ENCODE measurements around the gene PLOD3.
"Not testable (repeated sequence)": the region's sequence is repeated elsewhere in the genome, so short reads cannot be mapped to it uniquely, and the experiment has no call there.

The PLOD3 gene

DNA sequence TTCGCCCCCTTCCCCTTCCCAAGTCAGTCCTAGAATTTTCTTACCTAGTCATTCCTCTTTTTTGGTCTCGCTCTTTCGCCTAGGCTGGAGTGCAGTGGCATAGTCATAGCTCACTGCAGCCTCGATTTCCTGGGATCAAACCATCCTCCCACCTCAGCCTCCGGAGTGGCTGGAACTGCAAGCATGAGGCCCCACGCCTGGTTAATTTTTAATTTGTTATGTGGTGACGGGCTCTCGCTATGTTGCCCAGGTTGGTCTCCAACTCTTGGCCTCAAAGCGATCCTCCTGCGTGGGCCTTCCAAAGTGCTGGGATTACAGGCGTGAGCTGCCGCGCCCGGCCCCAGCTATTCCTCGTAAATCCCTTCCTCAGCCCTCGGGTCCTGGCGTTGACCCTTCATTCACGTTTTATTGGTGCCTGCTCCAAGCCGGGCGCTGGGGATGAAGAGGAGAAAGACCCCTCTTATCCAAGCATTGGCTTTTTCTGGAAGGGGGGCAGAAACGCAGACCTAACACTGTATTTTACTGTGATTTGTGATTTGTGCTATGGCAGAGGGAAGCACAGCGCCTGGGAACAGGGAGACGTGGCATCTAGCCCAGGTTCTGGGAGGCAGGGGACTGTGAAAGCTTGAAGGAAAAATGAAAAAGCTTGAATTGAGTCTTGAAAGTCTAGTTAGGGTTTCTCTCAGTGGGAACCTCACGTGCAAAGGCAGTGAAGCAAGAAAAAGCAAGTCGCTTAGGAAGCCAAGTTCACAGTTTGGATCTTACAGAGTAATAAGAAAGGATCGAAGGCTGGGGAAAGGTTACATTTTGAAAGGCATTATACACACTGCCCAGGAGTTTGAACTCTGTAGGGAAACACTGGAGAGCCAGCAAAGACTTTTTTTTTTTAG lies 1.1 kb upstream of the PLOD3 start:
- Histone ChIP-seq H3K27ac (peak overlapping the region in 20 of 21 experiments; percentile 52 to 95 (median 90)), H3K4me3 (peak overlapping the region; percentile 61 to 82 (median 72))

DNA sequence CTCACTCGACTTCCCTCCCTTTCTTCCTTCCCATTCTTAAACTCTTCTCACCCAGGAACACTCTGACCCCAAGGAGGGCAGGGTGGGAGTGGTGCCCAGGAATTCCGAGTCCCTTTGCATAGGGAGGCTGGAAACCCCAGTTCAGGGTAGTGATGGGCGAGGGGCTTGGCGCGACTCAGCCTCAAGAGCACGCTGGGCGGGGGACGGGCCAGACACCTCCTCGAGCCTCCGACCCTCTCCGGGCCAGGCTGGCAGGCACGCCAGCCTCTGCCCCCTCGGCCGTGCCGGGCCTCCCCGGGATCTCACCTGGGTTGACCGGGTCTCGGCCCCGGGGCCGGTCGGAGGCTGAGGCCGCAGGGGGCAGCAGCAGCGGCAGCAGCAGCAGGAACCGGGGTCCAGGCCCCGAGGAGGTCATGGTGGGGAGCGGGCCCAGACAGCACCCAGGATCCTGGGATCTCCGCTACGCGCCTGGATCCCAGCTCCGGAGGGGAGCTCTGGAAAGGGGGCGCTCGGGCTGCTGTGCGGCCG lies 457 bp downstream of the PLOD3 start:
- Histone ChIP-seq H3K4me3 (peak overlapping the region; percentile 61 to 82 (median 72)), H3K27ac (peak overlapping the region; percentile 50 to 95 (median 90))

DNA sequence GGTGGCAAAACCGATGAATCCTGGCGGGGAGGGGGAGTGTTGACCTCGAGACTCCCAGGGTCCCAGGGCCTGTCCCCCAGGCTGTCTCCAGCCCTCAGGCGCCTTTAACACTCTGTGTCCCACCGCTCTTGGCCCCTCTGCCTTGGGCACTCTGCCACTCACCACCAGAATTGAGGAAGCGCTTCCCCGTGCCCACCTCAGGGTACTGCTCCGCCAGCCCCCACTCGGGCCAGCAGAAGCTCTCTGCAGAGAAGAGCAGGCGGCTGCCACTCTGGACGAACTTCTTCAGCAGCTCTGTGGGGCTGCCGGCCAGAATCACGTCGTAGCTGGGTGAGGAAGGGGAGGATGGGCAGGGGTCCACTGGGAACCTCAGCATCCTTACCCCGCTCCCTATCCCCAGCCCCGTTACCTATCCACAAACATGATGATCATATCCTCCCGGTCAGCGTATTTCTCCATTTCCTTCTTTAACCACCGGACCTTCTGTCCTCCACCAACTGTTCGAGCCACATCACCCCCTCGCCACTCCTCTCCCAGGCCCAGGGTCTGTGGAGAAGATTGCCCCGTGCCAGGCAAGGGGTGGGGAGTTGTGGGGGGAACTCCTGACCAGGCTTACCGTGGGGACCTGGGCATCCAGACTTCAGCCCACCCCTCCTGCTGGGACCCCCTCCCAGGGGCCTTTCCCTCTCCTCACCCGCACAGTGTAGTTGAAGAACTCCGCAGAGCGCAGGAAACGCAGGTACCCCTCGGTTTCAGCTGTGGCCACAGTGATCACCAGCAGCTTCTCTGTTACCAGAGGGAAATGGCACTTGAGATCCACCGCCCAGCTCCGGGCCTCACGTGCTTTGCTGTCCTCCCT lies 1.2 kb downstream of the PLOD3 start:
- Histone ChIP-seq H3K4me3 (peak overlapping the region; percentile 61 to 82 (median 72)), H3K27ac (peak overlapping the region in 19 of 21 experiments; percentile 81 to 95 (median 91))

DNA sequence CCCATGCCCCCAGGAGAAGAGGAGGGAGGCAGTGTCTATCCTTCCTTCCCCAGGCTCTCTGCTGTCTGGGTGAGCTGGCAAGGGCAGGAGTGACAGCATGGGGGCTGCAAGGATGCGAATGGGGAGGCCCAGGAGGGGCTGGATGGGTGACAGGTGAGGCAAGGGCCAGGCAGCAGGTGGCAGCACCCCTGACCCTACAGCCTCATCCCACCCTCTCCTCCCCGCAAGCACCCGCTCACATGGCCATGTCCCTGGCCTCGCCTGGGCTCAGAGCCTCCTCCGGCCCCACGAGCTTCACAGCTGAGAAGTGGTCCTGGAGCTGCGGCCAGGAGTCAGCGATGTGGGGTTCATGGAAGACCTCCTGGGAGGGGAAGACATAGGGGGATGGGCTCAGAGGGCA lies 5.4 kb downstream of the PLOD3 start:
- H3K4me3 ChIP-seq, result no peak overlapping the region

DNA sequence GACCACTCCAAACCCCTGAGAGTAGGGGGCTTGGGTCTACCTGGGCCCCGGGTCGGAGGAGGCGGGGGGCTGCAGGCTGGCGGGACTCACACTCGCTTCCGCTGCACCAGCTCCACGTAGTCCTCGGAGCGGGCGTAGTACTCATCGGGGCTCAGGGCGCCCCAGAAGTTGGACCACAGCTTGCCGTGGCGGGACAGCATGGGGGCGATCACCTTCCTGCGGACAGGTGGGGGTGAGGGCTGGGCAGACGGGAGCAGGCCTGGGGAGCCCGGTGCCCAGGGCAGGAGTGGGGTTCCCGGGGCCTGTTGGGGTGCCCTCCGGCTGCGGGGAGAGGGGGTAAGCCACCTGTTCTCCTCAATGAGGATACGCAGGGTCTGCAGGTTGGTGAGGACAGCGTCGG lies 5.9 kb downstream of the PLOD3 start:
- H3K27ac ChIP-seq, result no peak overlapping the region
- H3K4me3 ChIP-seq, result no peak overlapping the region

More for the DNA sequence above, 5.4 kb downstream of the PLOD3 start:
- H3K27ac ChIP-seq, result no peak overlapping the region

DNA sequence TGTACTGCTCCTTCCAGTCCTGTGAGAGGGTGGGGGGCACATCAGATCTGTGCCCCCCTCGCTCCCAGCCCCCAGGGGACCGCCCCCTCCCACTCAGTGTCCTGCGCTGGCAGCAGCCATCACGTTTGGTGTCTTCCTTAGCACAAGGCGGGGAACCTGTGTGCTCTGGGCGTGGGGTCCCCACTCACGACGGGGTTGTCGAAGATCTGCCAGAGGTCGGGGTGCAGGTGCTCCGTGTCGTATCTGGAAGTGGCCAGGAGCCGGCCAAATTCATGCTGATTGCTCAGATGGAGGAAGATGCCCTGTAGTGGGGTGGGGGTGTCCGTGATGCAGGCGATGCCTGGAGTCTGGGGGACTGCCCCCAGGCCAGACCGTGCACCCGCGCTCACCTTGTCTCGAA lies 7.2 kb downstream of the PLOD3 start:
- Histone ChIP-seq H3K4me3 (no peak overlapping the region), H3K27ac (no peak overlapping the region)

DNA sequence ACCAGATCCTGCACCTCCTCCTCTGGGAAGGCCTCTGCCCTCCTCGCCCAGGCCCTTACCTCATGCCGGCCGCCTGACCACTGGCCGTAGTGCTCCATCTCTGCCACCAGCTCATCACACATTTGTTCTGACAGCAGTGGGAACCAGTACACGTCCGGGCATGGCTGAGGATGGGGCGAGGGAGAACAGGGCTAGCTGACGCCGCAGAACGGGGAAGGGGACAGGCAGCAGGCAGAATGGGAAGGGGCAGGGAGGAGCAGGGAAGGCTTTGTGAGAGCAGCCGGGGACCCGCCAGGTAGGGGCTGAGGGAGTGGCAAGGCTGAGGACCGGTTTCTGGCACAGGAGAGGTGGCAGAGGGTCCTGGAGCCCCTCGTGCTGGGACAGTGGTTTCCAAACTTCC lies 8.6 kb downstream of the PLOD3 start:
- Histone ChIP-seq H3K27ac (no peak overlapping the region), H3K4me3 (no peak overlapping the region)

DNA sequence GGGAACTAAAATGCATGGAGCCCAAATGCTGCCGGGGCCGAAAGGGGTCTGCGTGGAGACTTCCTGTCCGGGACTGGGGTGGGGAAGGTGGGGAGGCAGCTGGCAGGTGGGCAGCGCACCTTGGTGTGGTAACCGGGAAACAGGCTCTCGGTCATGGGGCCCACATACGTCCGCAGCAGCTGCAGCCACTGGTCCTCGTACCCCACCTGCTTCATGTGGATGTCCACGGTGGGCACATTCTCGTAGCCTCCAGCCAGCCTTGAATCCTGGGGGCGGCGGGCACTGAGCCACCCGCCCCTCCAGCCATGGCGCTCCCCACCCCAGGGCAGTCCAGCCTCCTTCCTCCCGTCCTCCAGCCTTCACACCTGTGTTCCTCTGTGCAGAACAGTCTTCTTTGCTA lies 9.9 kb downstream of the PLOD3 start:
- no peak overlapping the region for H3K4me3 ChIP-seq
- H3K27ac ChIP-seq, result no peak overlapping the region

DNA sequence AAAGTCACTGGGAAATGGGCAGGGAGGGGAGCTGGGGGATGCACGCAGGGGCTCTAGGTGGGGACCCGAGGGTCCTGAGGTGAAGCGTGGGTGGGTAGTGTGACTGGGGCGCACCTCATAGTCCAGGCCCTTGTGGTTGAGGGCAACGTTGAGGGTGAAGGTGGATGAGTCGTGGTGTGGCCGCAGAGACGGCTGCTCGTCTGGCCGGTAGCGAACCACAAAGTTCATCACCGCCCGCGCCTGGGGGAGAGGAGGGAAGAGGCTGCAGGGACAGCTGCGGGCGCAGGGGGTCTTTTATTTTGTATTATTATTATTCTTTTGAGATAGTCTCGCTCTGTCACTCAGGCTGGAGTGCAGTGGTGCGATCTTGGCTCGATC lies 10.7 kb downstream of the PLOD3 start:
- H3K27ac ChIP-seq, result no peak overlapping the region
- H3K4me3 ChIP-seq, result no peak overlapping the region

DNA sequence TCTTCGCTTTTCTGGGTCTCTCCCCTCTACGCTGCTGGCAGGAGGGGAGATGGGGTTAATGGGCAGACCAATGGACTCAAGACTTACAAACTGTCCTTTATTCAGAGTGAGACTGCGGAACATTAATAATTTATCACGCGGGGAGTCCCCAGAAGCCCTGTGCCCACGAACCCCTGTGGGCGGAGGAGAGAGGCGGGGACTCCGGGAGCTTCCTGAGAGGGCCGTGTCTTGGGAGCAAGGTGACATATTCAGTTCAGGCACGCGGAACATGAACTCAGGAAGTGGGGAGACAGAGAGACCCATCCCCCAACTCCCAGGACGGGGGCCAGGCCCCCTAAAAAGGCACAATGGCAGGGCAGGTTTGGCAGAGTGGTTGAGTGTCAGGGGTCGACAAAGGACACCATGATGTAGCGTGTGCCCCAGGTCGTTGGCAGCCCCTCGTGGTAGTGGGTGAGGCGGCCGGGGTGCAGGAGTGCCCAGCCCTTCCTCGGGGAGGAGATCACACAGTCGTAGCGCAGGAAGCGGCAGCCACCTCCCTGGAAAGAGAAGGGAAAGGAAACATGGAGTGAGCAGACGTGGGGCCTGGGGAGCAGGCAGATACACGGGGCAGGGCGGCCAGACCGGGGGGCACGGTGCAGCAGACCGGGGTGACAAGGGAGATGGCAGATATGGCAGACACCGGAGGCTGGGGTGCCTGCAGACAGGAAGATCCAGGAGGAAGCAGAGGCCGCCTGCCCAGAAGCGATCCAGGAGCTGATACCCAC lies 11.3 kb downstream of the PLOD3 start:
- Histone ChIP-seq H3K27ac (no peak overlapping the region), H3K4me3 (no peak overlapping the region)

DNA sequence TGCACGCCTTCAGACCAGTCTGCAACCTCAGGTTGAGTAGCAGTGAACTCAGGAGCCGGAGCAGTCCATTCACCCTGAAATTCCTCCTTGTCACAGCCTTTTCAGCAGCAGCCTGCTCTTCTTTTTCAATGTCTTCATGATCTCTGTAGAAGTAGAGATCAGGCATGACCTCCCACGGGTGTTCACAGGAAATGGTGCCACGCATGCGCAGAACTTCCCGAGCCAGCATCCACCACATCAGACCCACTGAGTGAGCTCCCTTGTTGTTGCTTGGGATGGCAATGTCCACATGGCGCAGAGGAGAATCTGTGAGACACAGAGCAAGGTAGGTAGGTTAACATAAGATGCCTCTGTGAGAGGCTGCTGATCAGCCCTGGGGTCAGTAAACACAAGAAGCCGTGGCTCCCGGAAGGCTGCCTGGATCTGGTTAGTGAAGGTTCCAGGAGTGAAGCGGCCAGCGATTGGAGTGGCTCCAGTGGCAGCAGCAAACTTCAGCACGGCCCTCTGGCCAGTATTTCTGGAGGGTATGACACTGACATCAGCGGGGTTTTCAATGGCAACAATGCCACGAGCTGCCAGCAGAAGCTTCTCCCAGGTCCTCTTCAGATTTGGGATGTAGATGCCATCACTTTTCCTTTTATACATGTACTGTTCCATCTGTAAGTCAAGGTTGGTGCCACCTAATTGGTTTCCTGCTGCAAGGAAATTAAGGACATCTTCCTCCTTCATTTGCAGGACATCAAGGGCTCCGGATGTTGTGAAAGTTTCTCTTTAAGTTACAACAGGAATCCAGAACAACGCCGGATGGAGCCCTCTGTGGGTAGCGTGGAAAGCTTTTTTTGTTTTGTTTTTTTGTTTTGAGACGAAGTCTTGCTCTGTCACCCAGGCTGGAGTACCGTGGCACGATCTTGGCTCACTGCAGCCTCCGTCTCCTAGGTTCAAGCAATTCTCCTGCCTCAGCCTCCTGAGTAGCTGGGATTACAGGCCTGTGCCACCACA lies 13.3 kb downstream of the PLOD3 start:
- not testable (repeated sequence) for H3K4me3 ChIP-seq
- peak overlapping the region in 1 of 21 experiments; percentile 11 for H3K27ac ChIP-seq

DNA sequence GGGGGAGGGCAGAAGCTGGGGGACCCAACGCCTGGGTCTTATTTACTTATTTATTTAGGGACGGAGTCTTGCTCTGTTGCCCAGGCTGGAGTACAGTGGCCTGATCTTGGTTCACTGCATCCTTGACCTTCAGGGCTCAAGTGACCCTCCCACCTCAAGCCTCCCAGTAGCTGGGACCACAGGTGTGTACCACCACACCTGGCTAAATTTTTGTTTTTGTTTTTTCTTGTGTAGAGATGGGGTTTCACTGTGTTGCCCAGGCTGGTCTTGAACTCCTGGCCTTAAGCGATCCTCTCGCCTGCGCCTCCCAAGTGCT lies 14.8 kb downstream of the PLOD3 start:
- no peak overlapping the region for H3K27ac ChIP-seq
- H3K4me3 ChIP-seq, result no peak overlapping the region

DNA sequence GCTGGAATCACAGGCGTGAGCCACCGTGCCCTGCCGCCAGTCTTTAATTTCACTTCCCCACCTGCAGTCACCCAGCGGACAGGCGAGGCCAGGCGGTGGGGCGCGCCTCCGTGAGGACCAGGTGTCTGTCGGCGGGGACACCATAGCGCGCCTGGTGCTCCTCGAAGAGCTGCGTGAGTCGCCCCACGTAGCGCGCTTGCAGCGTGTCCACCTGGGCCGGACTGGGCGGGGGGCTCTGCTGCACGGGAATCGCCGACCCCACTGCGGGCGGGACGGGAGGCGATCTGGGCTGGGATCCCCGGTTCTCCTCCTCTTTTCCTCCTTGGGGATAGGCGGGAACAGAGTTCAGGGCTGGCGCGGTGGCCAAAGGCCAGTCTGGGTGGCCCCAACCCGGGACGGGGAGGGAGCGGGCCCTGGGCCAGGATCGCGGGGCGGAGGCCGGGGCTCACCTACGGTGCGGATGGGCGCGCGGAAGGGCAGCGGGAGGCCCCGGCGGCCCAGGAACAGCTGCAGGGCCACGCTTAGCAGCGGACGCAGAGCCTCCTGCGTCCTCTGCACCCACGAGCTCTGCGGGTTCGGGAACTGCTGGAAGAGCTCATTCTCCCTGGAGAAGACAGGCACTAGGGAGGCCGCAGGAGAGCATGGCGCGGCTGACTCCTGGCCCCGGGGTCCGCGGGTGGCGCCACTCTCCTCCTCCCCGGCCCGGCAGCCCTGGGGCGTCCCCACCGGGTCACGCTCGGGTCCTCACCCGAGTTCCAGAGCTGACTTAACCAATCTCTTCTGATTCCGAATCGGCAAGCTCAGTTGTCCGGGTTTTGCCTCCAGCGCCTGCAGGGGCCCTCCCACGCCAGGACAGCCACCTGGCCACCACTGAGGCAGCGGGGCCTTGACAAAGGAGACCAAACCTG lies 15.4 kb downstream of the PLOD3 start:
- Histone ChIP-seq H3K27ac (no peak overlapping the region), H3K4me3 (peak overlapping the region in 1 of 7 experiments; percentile 9)

DNA sequence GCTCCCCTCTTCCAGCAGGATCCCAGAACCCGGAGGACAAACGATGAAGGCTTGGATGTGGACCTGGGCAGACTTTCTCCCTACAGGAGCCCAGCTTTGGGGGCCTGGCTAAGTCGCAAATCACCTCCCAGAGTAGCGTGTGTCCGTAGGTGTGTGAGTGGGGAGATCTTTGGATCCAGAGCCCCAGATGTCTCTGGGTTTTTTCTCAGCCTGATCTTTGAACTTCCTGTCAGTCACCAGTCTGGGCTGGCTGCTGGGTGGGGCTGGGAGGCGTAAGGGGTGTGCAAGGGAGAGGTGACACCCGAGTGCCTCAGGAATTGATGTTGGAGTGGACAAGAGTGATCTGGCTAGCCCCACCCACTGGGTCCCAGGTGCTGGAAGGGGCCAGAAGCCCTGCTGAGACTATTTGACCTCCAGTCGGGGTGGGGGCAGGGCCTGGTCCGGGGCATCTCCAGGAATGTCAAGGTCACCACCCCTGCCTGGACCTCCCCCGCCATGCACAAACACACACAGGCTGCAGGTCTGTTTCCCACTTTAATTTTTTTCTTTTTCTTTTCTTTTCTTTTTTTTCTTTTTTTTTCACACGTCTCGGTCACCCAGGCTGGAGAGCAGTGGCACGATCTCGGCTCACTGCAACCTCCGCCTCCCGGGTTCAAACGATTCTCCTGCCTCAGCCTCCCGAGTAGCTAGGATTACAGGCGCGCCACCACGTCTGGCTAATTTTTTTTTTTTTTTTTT lies 16.4 kb downstream of the PLOD3 start, which contains the start of gene MOGAT3:
Gene MOGAT3, minus strand, starts transcription at position 175 of the 738 bp plus-strand sequence. CDS start 182 bp downstream, outside the sequence.
- Histone ChIP-seq H3K27ac (no peak within 1 kb of the TSS), H3K4me3 (peak within 1 kb of the TSS in 1 of 7 experiments; percentile 9)

DNA sequence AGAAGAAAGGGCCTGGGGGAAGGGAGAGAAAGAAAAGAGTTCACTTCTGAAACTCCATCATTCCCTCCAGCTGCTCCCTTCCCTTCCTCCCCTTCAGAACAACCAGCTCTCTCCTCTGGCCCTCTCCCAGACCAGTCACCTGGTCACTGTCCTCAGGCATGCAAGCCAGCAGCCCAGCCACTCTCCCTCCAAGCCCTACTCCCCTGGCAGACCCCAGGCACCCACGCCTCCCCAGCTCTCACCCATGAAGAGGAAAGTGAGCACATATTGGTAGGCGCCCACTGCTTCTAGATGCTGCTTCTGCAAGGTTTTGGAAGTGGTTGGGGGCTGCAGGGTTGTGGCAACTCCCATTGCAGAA lies 16.9 kb downstream of the PLOD3 start:
- Histone ChIP-seq H3K27ac (no peak overlapping the region), H3K4me3 (no peak overlapping the region)

DNA sequence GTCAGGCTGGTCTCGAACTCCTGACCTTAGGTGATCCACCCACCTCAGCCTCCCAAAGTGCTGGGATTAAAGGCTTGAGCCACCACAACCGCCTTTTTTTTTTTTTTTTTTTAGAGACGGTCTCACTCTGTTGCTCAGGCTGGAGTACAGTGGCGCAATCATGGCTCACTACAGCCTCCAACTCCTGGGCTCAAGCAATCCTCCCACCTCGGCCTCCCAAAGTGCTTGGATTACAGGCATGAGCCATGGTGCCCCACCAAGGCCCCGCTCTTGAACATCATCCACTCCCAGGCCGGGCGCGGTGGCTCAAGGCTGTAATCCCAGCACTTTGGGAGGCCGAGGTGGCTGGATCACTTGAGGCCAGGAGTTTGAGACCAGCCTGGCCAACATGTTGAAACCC lies 17.9 kb downstream of the PLOD3 start:
- not testable (repeated sequence) for H3K27ac ChIP-seq, H3K4me3 ChIP-seq

DNA sequence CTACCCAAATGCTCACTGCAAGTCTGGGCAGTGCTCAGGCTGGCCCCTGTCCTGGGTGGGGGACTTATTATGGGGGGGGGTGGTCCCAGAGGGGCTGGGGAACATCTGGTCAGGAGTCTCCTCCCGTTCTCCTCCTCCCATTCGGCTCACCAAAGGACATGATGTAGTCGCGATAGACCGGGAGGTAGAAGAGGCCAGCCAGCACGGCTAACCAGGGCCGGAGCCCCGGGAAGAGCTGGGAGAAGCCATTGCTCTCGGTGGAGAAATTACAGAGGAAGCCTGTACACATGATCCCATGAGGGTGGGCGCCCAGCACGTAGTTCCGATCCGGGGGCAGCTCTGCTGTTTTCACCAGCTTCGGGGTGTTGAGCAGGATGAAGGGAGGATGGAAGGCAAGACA lies 18.9 kb downstream of the PLOD3 start:
- Histone ChIP-seq H3K27ac (no peak overlapping the region), H3K4me3 (no peak overlapping the region)

Measured in skin epidermis (tissue), 12 donors.